Mammary epithelial cell (primary cell): Measurements from ENCODE around the gene LMBRD1.

ENCODE experiments used
- EZH2 ChIP-seq: IDR thresholded peaks from 2 replicates; pipeline ENCODE4 v1.6.1; 2012; ENCODE audit warnings: low read length, inconsistent platforms, borderline replicate concordance
- TF ChIP-seq, protein P1 (sequence below), 2 donors: IDR thresholded peaks in 1 of 2; conservative IDR thresholded peaks in 1 of 2; 2 replicates each; pipeline ENCODE4 v1.5.1; 2011 to 2012; ENCODE audit warnings: inconsistent platforms in 2 of 2, low read length in 2 of 2, mild to moderate bottlenecking in 2 of 2, control low read depth in 1 of 2, low read depth in 1 of 2; ENCODE audit not compliant: insufficient read depth in 1 of 2; ENCODE audit errors: extremely low read depth in 1 of 2

DNA sequence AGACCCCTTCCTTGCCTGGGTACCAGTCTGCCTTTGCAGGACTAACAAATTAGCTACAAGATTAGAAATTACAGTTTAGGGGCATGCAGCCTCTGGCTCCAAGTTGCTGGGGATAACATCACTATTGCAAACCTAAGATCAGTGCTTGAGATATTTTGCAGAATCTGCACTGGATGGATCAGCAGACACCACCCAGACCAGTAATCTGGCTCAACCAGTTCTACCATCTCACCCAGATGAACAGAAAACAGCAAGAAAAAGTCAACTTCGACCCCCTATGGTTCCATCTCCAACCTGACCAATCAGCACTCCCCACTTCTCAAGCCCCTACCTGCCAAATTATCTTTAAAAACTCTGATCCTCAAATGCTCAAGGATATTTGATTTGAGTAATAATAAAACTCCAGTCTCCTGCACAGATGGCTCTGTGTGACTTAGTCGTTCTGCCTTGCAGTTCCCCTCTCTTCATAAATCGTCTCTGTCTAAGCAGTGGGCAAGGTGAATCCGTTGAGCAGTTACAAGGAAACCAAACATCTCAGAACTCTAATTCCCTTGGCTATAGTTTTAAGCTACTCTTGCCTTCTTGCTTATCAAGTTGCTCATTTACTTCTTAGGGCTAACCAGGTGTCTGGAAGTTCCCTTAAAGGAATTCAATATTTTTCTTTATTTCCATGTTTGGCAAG, 16.1 kb upstream of the LMBRD1 start:
- TF ChIP-seq, protein P1, sequence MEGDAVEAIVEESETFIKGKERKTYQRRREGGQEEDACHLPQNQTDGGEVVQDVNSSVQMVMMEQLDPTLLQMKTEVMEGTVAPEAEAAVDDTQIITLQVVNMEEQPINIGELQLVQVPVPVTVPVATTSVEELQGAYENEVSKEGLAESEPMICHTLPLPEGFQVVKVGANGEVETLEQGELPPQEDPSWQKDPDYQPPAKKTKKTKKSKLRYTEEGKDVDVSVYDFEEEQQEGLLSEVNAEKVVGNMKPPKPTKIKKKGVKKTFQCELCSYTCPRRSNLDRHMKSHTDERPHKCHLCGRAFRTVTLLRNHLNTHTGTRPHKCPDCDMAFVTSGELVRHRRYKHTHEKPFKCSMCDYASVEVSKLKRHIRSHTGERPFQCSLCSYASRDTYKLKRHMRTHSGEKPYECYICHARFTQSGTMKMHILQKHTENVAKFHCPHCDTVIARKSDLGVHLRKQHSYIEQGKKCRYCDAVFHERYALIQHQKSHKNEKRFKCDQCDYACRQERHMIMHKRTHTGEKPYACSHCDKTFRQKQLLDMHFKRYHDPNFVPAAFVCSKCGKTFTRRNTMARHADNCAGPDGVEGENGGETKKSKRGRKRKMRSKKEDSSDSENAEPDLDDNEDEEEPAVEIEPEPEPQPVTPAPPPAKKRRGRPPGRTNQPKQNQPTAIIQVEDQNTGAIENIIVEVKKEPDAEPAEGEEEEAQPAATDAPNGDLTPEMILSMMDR (conservative IDR thresholded peaks at IDR 0.05 in 1 of 2, IDR thresholded peaks at IDR 0.05 in 1 of 2; ENCODE audit: extremely low read depth in 1 of 2, insufficient read depth in 1 of 2, low read depth in 1 of 2, low read length in 2 of 2) = no peak
- no peak for TF ChIP-seq EZH2
